IMR-90 (cell line): ENCODE results near the gene KCTD16. TPM values are rescaled to one million over a fixed set of nuclear protein-coding genes. Genes with fewer than 3 reads are reported as not detected.

ENCODE experiments used
- ATAC-seq: fragments of 200-7000 bp; cut with Tn5 transposase; 2 replicates; pipeline ENCODE4 v1.9.1; 2020; ENCODE audit warnings: low read depth, mild to moderate bottlenecking, moderate library complexity
- BruUV-seq: library from RNA; stranded (reverse); fragments of 400-500 nt; replicated peaks from 2 replicates; lab custom pipeline; 2021; lab: Mats Ljungman, UMichigan
- CTCF ChIA-PET: fragments of 300-600 bp; formaldehyde crosslinking; extraction: SDS; loops from one replicate; lab custom pipeline; 2021; ENCODE audit warnings: antibody characterized with exemption; lab: Yijun Ruan, JAX
- POLR2A ChIA-PET: fragments of 300-600 bp; sonication (Branson Sonifier 250); formaldehyde crosslinking; loops from one replicate; lab custom pipeline; 2022; ENCODE audit warnings: antibody characterized with exemption; ENCODE audit not compliant: unreplicated experiment; lab: Charles Lee
- DNase-seq: peaks from one replicate; pipeline ENCODE4 v3.0.0; 2013
- H2AFZ ChIP-seq: replicated peaks from 2 replicates; pipeline ENCODE3; 2013; ENCODE audit warnings: low read length, mild to moderate bottlenecking; ENCODE audit not compliant: poor library complexity
- H2AK5ac ChIP-seq: 2 replicates; pipeline ENCODE4 v1.6.1; 2013; ENCODE audit warnings: low read depth, low read length, inconsistent platforms
- H2AK9ac ChIP-seq: replicated peaks from 2 replicates; pipeline ENCODE3; 2013; ENCODE audit warnings: mild to moderate bottlenecking, low read depth, low read length, moderate library complexity; ENCODE audit not compliant: poor library complexity
- H2BK120ac ChIP-seq: 2 replicates; pipeline ENCODE4 v1.6.1; 2013; ENCODE audit warnings: low read depth, low read length, inconsistent platforms
- H2BK15ac ChIP-seq: 3 replicates; pipeline ENCODE4 v1.6.1; 2013; ENCODE audit warnings: low read depth, low read length, inconsistent platforms
- H2BK20ac ChIP-seq: 2 replicates; pipeline ENCODE4 v1.6.1; 2013; ENCODE audit warnings: low read depth, mild to moderate bottlenecking, inconsistent platforms, low read length, moderate library complexity
- H2BK5ac ChIP-seq: 2 replicates; pipeline ENCODE4 v1.6.1; 2013; ENCODE audit warnings: mild to moderate bottlenecking, low read depth, low read length, inconsistent platforms; ENCODE audit not compliant: poor library complexity, severe bottlenecking
- H3K14ac ChIP-seq: replicated peaks from 2 replicates; pipeline ENCODE4 v1.6.1; 2013; ENCODE audit warnings: low read depth, low read length, inconsistent platforms
- H3K18ac ChIP-seq: 2 replicates; pipeline ENCODE4 v1.6.1; 2013; ENCODE audit warnings: low read depth, low read length, control low read depth
- H3K23ac ChIP-seq: 2 replicates; pipeline ENCODE4 v1.6.1; 2013; ENCODE audit warnings: low read depth, low read length, inconsistent platforms
- H3K27ac ChIP-seq: 2 replicates; pipeline ENCODE4 v1.5.1; 2013; ENCODE audit warnings: mild to moderate bottlenecking, control low read depth, low read length; ENCODE audit not compliant: insufficient read depth
- H3K27me3 ChIP-seq: 2 replicates; pipeline ENCODE4 v1.6.1; 2013; ENCODE audit warnings: low read length; ENCODE audit not compliant: control insufficient read depth, insufficient read depth
- H3K36me3 ChIP-seq: 2 replicates; pipeline ENCODE4 v1.6.1; 2013; ENCODE audit warnings: low read length, mixed read lengths; ENCODE audit not compliant: control insufficient read depth, insufficient read depth
- H3K4ac ChIP-seq: 2 replicates; pipeline ENCODE4 v1.6.1; 2013; ENCODE audit warnings: low read depth, low read length, inconsistent platforms
- H3K4me1 ChIP-seq: 2 replicates; pipeline ENCODE4 v1.6.1; 2013; ENCODE audit warnings: low read length, mixed read lengths; ENCODE audit not compliant: control insufficient read depth, insufficient read depth
- H3K4me2 ChIP-seq: 2 replicates; pipeline ENCODE4 v1.6.1; 2013; ENCODE audit warnings: low read depth, mild to moderate bottlenecking, control low read depth, low read length, moderate library complexity
- H3K4me3 ChIP-seq: 2 replicates; pipeline ENCODE4 v1.5.1; 2013; ENCODE audit warnings: low read depth, mild to moderate bottlenecking, control low read depth, low read length, moderate library complexity; ENCODE audit not compliant: insufficient read depth
- H3K56ac ChIP-seq: 2 replicates; pipeline ENCODE4 v1.6.1; 2013; ENCODE audit warnings: low read length, inconsistent platforms; ENCODE audit not compliant: insufficient read depth; ENCODE audit errors: extremely low read depth
- H3K79me1 ChIP-seq, 2 experiments: 2 replicates each; pipeline ENCODE4 v1.6.1; 2013; ENCODE audit warnings: low read length in 2 of 2, inconsistent platforms in 1 of 2, low read depth in 1 of 2
- H3K9ac ChIP-seq: 2 replicates; pipeline ENCODE4 v1.6.1; 2013; ENCODE audit warnings: low read depth, low read length, control low read depth
- H3K9me1 ChIP-seq: 2 replicates; pipeline ENCODE4 v1.6.1; 2013; ENCODE audit warnings: low read length, inconsistent platforms; ENCODE audit not compliant: insufficient read depth
- H3K9me3 ChIP-seq: 2 replicates; pipeline ENCODE4 v1.6.1; 2013; ENCODE audit warnings: low read length; ENCODE audit not compliant: control insufficient read depth, insufficient read depth
- H4K20me1 ChIP-seq: 2 replicates; pipeline ENCODE4 v1.6.1; 2013; ENCODE audit warnings: low read length, inconsistent platforms; ENCODE audit not compliant: insufficient read depth
- H4K5ac ChIP-seq: 2 replicates; pipeline ENCODE4 v1.6.1; 2013; ENCODE audit warnings: mild to moderate bottlenecking, low read depth, low read length, control low read depth
- H4K8ac ChIP-seq, 2 experiments: 2 replicates each; pipeline ENCODE4 v1.6.1; 2013; ENCODE audit warnings: low read depth in 2 of 2, low read length in 2 of 2, control low read depth in 1 of 2, inconsistent platforms in 1 of 2
- H4K91ac ChIP-seq: 2 replicates; pipeline ENCODE4 v1.6.1; 2013; ENCODE audit warnings: low read depth, low read length, inconsistent platforms; ENCODE audit not compliant: insufficient read depth
- BHLHE40 ChIP-seq: fragments of 150-350 bp; IDR thresholded peaks from 2 replicates; pipeline ENCODE4 v1.6.1; 2016; ENCODE audit warnings: mild to moderate bottlenecking, low read depth, low read length
- CHD1 ChIP-seq: IDR thresholded peaks from 2 replicates; pipeline ENCODE4 v1.6.1; 2012; ENCODE audit warnings: low read depth, low read length, improper control_type of control experiment
- CTCF ChIP-seq: conservative IDR thresholded peaks from 2 replicates; pipeline ENCODE4 v1.5.1; 2012; ENCODE audit warnings: mild to moderate bottlenecking, low read depth, low read length, improper control_type of control experiment
- ELK1 ChIP-seq: fragments of 150-350 bp; IDR thresholded peaks from 2 replicates; pipeline ENCODE4 v1.6.1; 2016; ENCODE audit warnings: low read depth, mild to moderate bottlenecking, low read length, moderate library complexity, borderline replicate concordance
- FOS ChIP-seq: fragments of 150-350 bp; IDR thresholded peaks from 2 replicates; pipeline ENCODE4 v1.6.1; 2016; ENCODE audit warnings: low read depth, low read length
- NFE2L2 ChIP-seq: fragments of 150-350 bp; IDR thresholded peaks from 2 replicates; pipeline ENCODE4 v1.6.1; 2016; ENCODE audit warnings: low read depth, mild to moderate bottlenecking, low read length
- POLR2A ChIP-seq: IDR thresholded peaks from 2 replicates; pipeline ENCODE4 v1.6.1; 2012; ENCODE audit warnings: mild to moderate bottlenecking, low read depth, low read length
- RAD21 ChIP-seq: IDR thresholded peaks from 2 replicates; pipeline ENCODE4 v1.6.1; 2012; ENCODE audit warnings: low read length, improper control_type of control experiment
- RCOR1 ChIP-seq: IDR thresholded peaks from 2 replicates; pipeline ENCODE4 v1.6.1; 2012; ENCODE audit warnings: mild to moderate bottlenecking, low read length, improper control_type of control experiment; ENCODE audit not compliant: insufficient replicate concordance
- RFX5 ChIP-seq: IDR thresholded peaks from 2 replicates; pipeline ENCODE4 v1.8.0; 2012; ENCODE audit warnings: low read depth, mild to moderate bottlenecking, low read length, moderate library complexity
- dilution Hi-C: fragments of 300-500 bp; cut with HindIII; formaldehyde crosslinking; loops from one replicate; pipeline ENCODE4 v1.14.3; 2018; ENCODE audit warnings: low sequenced_read_pairs; ENCODE audit not compliant: unreplicated experiment
- in situ Hi-C: fragments of 300-500 bp; cut with MboI; formaldehyde crosslinking; loops from 3 replicates; pipeline ENCODE4 v1.14.3; 2019; ENCODE audit warnings: low sequenced_read_pairs, inconsistent platforms, mixed read lengths
- intact Hi-C: fragments of 100-400 bp; cut with micrococcal nuclease; formaldehyde crosslinking; loops from 2 replicates; pipeline ENCODE4 v1.10.0; 2022
- polyA plus RNA-seq, 3 experiments: library from polyadenylated mRNA; depleted of rRNA; stranded (reverse); fragments of >200 nt; gene quantifications; 2 replicates each; pipeline ENCODE4 v1.2.3, GENCODE V29; 2012; ENCODE audit warnings: low replicate concordance in 1 of 3
- total RNA-seq: library from RNA; depleted of rRNA; stranded (reverse); fragments of >200 nt; gene quantifications from 2 replicates; pipeline ENCODE4 v1.2.3, GENCODE V29; 2012

Gene KCTD16
- total and polyA plus RNA-seq, 2 of the 4 experiments (the other 2 are of a cell fraction) = 0.43 to 1.1 TPM

GRCh38 chr5:144377207-144377606 is 206.5 kb downstream of the KCTD16 start:
- no peak overlapping the region for H4K5ac ChIP-seq
- no peaks in the 10 kb centered on the region for H4K20me1 ChIP-seq
- DNase-seq (no peak), ATAC-seq (no peak)
- no peaks in the 10 kb centered on the region for H3K27me3 ChIP-seq
- no peak overlapping the region for H2BK120ac ChIP-seq
- no peak overlapping the region for H3K56ac ChIP-seq
- no peaks in the 10 kb centered on the region for H3K9me3 ChIP-seq
- BruUV-seq = no TSS peak
- H3K9ac ChIP-seq = no peak overlapping the region
- CTCF ChIA-PET = no interaction called here
- H2AK5ac ChIP-seq = no peak overlapping the region
- H2BK20ac ChIP-seq = no peak overlapping the region
- no peak overlapping the region for H4K8ac ChIP-seq
- no peak overlapping the region for H2BK5ac ChIP-seq
- no peak overlapping the region for H3K4ac ChIP-seq
- dilution Hi-C loops = no loop called here
- H3K9me1 ChIP-seq = no peaks in the 10 kb centered on the region
- H3K23ac ChIP-seq = no peak overlapping the region
- no peak overlapping the region for H3K4me2 ChIP-seq
- H2AFZ ChIP-seq = no peak overlapping the region
- POLR2A ChIA-PET = no interaction called here
- no peak overlapping the region for H3K18ac ChIP-seq
- H2AK9ac ChIP-seq = no peak overlapping the region
- TF ChIP-seq BHLHE40 (no peak), RCOR1 (no peak), NFE2L2 (no peak), ELK1 (no peak), RAD21 (no peak), POLR2A (no peak), CHD1 (no peak), FOS (no peak), CTCF (no peak), RFX5 (no peak)
- H3K14ac ChIP-seq = no peak overlapping the region
- intact Hi-C loops = loop anchor here (5.0 kb wide), 1 partner anchor 165 kb away; no protein-coding TSS in a partner anchor
- no peaks in the 10 kb centered on the region for H3K79me1 ChIP-seq
- no peak overlapping the region for H2BK15ac ChIP-seq
- in situ Hi-C loops = no loop called here
- H3K27ac ChIP-seq = no peak overlapping the region
- H3K36me3 ChIP-seq = no peaks in the 10 kb centered on the region
- H3K4me3 ChIP-seq = no peak overlapping the region
- no peak overlapping the region for H4K91ac ChIP-seq
- no peaks in the 10 kb centered on the region for H3K4me1 ChIP-seq
